Endodermal cell (in vitro differentiated cells): ENCODE data around the gene NHEJ1. TPM values are rescaled to one million over a fixed set of nuclear protein-coding genes. Genes with fewer than 3 reads are reported as not detected.

ENCODE experiments used
- DNase-seq: peaks from one replicate; pipeline ENCODE4 v3.0.0-alpha.2; 2017
- H3K27ac ChIP-seq: 2 replicates; pipeline ENCODE4 v1.5.1; 2013; ENCODE audit warnings: mild to moderate bottlenecking, low read depth, low read length, moderate library complexity
- H3K27me3 ChIP-seq: 2 replicates; pipeline ENCODE4 v1.6.1; 2013; ENCODE audit warnings: mild to moderate bottlenecking, low read length, moderate library complexity; ENCODE audit not compliant: insufficient read depth, control insufficient read depth, poor library complexity, severe bottlenecking
- H3K36me3 ChIP-seq: 2 replicates; pipeline ENCODE4 v1.7.0; 2013; ENCODE audit warnings: mild to moderate bottlenecking, low read length, moderate library complexity; ENCODE audit not compliant: control insufficient read depth, insufficient read depth
- H3K4me1 ChIP-seq: one replicate; pipeline ENCODE4 v1.7.0; 2013; ENCODE audit warnings: low read length; ENCODE audit not compliant: control insufficient read depth, insufficient read depth
- H3K4me3 ChIP-seq: 2 replicates; pipeline ENCODE4 v1.5.1; 2013; ENCODE audit warnings: mild to moderate bottlenecking, low read length, moderate library complexity
- H3K9ac ChIP-seq: 2 replicates; pipeline ENCODE4 v1.6.1; 2013; ENCODE audit warnings: mild to moderate bottlenecking, low read length, moderate library complexity; ENCODE audit not compliant: poor library complexity, severe bottlenecking; ENCODE audit errors: extremely low read depth
- H3K9me3 ChIP-seq: 2 replicates; pipeline ENCODE4 v1.6.1; 2013; ENCODE audit warnings: mild to moderate bottlenecking, low read length, moderate library complexity; ENCODE audit not compliant: control insufficient read depth
- H3K27ac Mint-ChIP-seq: 2 replicates; pipeline ENCODE4 v1.8.0; 2020; ENCODE audit warnings: mixed read lengths
- H3K27me3 Mint-ChIP-seq: 2 replicates; pipeline ENCODE4 v1.8.0; 2021; ENCODE audit warnings: mild to moderate bottlenecking, mixed read lengths; ENCODE audit not compliant: insufficient read depth
- H3K36me3 Mint-ChIP-seq: 2 replicates; pipeline ENCODE4 v1.8.0; 2020; ENCODE audit warnings: low read depth, mixed read lengths
- H3K4me1 Mint-ChIP-seq: 2 replicates; pipeline ENCODE4 v1.8.0; 2020; ENCODE audit warnings: mixed read lengths
- H3K4me3 Mint-ChIP-seq: 2 replicates; pipeline ENCODE4 v1.8.0; 2020; ENCODE audit warnings: mild to moderate bottlenecking, moderate library complexity, mixed read lengths
- H3K9me3 Mint-ChIP-seq: 2 replicates; pipeline ENCODE4 v1.8.0; 2020; ENCODE audit warnings: mild to moderate bottlenecking, mixed read lengths
- CTCF ChIP-seq: fragments of 200-600 bp; sonication (generic); conservative IDR thresholded peaks from 2 replicates; pipeline ENCODE4 v1.5.0; 2021; ENCODE audit warnings: antibody characterized with exemption, mild to moderate bottlenecking
- WGBS, 2 experiments: methylation state at CpG; one replicate each; pipeline versions ENCODE4 v1.1.5 to v1.1.7; 2013; ENCODE audit warnings: missing lambda C conversion rate in 2 of 2, mixed read lengths in 1 of 2; ENCODE audit not compliant: insufficient coverage in 1 of 2, insufficient read length in 1 of 2; 5-methylcytosine and 5-hydroxymethylcytosine counted together
- total RNA-seq, 2 donors: library from RNA; stranded (reverse); fragmentation: NEBNext Ultra II Directional in 1 of 2; extraction: Animal tissue kit (Norgen Biotek cat#: 25700) in 1 of 2; gene quantifications; 2 replicates in 1 of 2; 3 replicates in 1 of 2; pipeline ENCODE4 v1.2.1, GENCODE V29; 2021

NHEJ1 gene
- total RNA-seq, 2 donors from 2014 or later: 16.2 to 27.4 TPM

- WGBS, 2 experiments: 20 to 27% methylated on average over 1 to 3 of the region's 4 CpGs
- peak; percentile 64 for DNase-seq
- H3K27me3 ChIP-seq: no peaks in the 10 kb centered on the region
- no peak overlapping the region for H3K4me3 ChIP-seq
- peaks cover 5% of the 10 kb centered on the region for H3K4me1 ChIP-seq
- no peak overlapping the region for H3K9ac ChIP-seq
- no peaks in the 10 kb centered on the region for H3K27me3 Mint-ChIP-seq
- no peaks in the 10 kb centered on the region for H3K9me3 Mint-ChIP-seq
- H3K4me3 Mint-ChIP-seq: no peak overlapping the region
- no peaks in the 10 kb centered on the region for H3K9me3 ChIP-seq
- peak; percentile 82 for TF ChIP-seq CTCF
- H3K27ac Mint-ChIP-seq: no peak overlapping the region
- H3K4me1 Mint-ChIP-seq: peaks cover 11% of the 10 kb centered on the region
- peaks cover 14% of the 10 kb centered on the region for H3K36me3 Mint-ChIP-seq
- no peak overlapping the region for H3K27ac ChIP-seq
- H3K36me3 ChIP-seq: peaks cover 33% of the 10 kb centered on the region
Measured at GRCh38 chr2:219155054-219155644, 5.5 kb downstream of the NHEJ1 start.

- H3K4me3 ChIP-seq: no peak overlapping the region
- no peaks in the 10 kb centered on the region for H3K9me3 ChIP-seq
- no peaks in the 10 kb centered on the region for H3K4me1 Mint-ChIP-seq
- no peak overlapping the region for H3K9ac ChIP-seq
- no peak for TF ChIP-seq CTCF
- no peaks in the 10 kb centered on the region for H3K27me3 Mint-ChIP-seq
- 67 to 91% methylated on average over 1 of the region's 1 CpG for WGBS, 2 experiments
- no peak overlapping the region for H3K27ac ChIP-seq
- DNase-seq: no peak
- peaks cover 52% of the 10 kb centered on the region for H3K36me3 ChIP-seq
- H3K9me3 Mint-ChIP-seq: no peaks in the 10 kb centered on the region
- peaks cover 33% of the 10 kb centered on the region for H3K36me3 Mint-ChIP-seq
- no peaks in the 10 kb centered on the region for H3K27me3 ChIP-seq
- no peaks in the 10 kb centered on the region for H3K4me1 ChIP-seq
- no peak overlapping the region for H3K27ac Mint-ChIP-seq
- H3K4me3 Mint-ChIP-seq: no peak overlapping the region
Measured at GRCh38 chr2:219149667-219150066, 10.9 kb downstream of the NHEJ1 start.

- Histone ChIP-seq H3K9me3 (peaks cover 10% of the 10 kb centered on the region), H3K4me1 (no peaks in the 10 kb centered on the region), H3K27ac (no peak overlapping the region), H3K36me3 (peaks cover 63% of the 10 kb centered on the region), H3K4me3 (no peak overlapping the region), H3K9ac (no peak overlapping the region), H3K27me3 (no peaks in the 10 kb centered on the region)
- WGBS, 2 experiments: 94 to 95% methylated on average over 3 to 6 of the region's 6 CpGs
- DNase-seq: no peak
- Mint-ChIP-seq H3K27ac (no peak overlapping the region), H3K36me3 (peaks cover 56% of the 10 kb centered on the region), H3K4me1 (peaks cover 3% of the 10 kb centered on the region), H3K9me3 (no peaks in the 10 kb centered on the region), H3K4me3 (no peak overlapping the region), H3K27me3 (no peaks in the 10 kb centered on the region)
- no peak for TF ChIP-seq CTCF
Measured at GRCh38 chr2:219142329-219142728, 18.3 kb downstream of the NHEJ1 start.
